IMR-90 (cell line): ENCODE results near the gene LHX8. TPM values are rescaled to one million over a fixed set of nuclear protein-coding genes. Genes with fewer than 3 reads are reported as not detected.

ENCODE experiments used
- ATAC-seq: fragments of 200-7000 bp; cut with Tn5 transposase; 2 replicates; pipeline ENCODE4 v1.9.1; 2020; ENCODE audit warnings: low read depth, mild to moderate bottlenecking, moderate library complexity
- BruUV-seq: library from RNA; stranded (reverse); fragments of 400-500 nt; replicated peaks from 2 replicates; lab custom pipeline; 2021; lab: Mats Ljungman, UMichigan
- CTCF ChIA-PET: fragments of 300-600 bp; formaldehyde crosslinking; extraction: SDS; loops from one replicate; lab custom pipeline; 2021; ENCODE audit warnings: antibody characterized with exemption; lab: Yijun Ruan, JAX
- POLR2A ChIA-PET: fragments of 300-600 bp; sonication (Branson Sonifier 250); formaldehyde crosslinking; loops from one replicate; lab custom pipeline; 2022; ENCODE audit warnings: antibody characterized with exemption; ENCODE audit not compliant: unreplicated experiment; lab: Charles Lee
- DNase-seq: peaks from one replicate; pipeline ENCODE4 v3.0.0; 2013
- H2AFZ ChIP-seq: replicated peaks from 2 replicates; pipeline ENCODE3; 2013; ENCODE audit warnings: low read length, mild to moderate bottlenecking; ENCODE audit not compliant: poor library complexity
- H2AK5ac ChIP-seq: 2 replicates; pipeline ENCODE4 v1.6.1; 2013; ENCODE audit warnings: low read depth, low read length, inconsistent platforms
- H2AK9ac ChIP-seq: replicated peaks from 2 replicates; pipeline ENCODE3; 2013; ENCODE audit warnings: mild to moderate bottlenecking, low read depth, low read length, moderate library complexity; ENCODE audit not compliant: poor library complexity
- H2BK120ac ChIP-seq: 2 replicates; pipeline ENCODE4 v1.6.1; 2013; ENCODE audit warnings: low read depth, low read length, inconsistent platforms
- H2BK15ac ChIP-seq: 3 replicates; pipeline ENCODE4 v1.6.1; 2013; ENCODE audit warnings: low read depth, low read length, inconsistent platforms
- H2BK20ac ChIP-seq: 2 replicates; pipeline ENCODE4 v1.6.1; 2013; ENCODE audit warnings: low read depth, mild to moderate bottlenecking, inconsistent platforms, low read length, moderate library complexity
- H2BK5ac ChIP-seq: 2 replicates; pipeline ENCODE4 v1.6.1; 2013; ENCODE audit warnings: mild to moderate bottlenecking, low read depth, low read length, inconsistent platforms; ENCODE audit not compliant: poor library complexity, severe bottlenecking
- H3K14ac ChIP-seq: replicated peaks from 2 replicates; pipeline ENCODE4 v1.6.1; 2013; ENCODE audit warnings: low read depth, low read length, inconsistent platforms
- H3K18ac ChIP-seq: 2 replicates; pipeline ENCODE4 v1.6.1; 2013; ENCODE audit warnings: low read depth, low read length, control low read depth
- H3K23ac ChIP-seq: 2 replicates; pipeline ENCODE4 v1.6.1; 2013; ENCODE audit warnings: low read depth, low read length, inconsistent platforms
- H3K27ac ChIP-seq: 2 replicates; pipeline ENCODE4 v1.5.1; 2013; ENCODE audit warnings: mild to moderate bottlenecking, control low read depth, low read length; ENCODE audit not compliant: insufficient read depth
- H3K27me3 ChIP-seq: 2 replicates; pipeline ENCODE4 v1.6.1; 2013; ENCODE audit warnings: low read length; ENCODE audit not compliant: control insufficient read depth, insufficient read depth
- H3K36me3 ChIP-seq: 2 replicates; pipeline ENCODE4 v1.6.1; 2013; ENCODE audit warnings: low read length, mixed read lengths; ENCODE audit not compliant: control insufficient read depth, insufficient read depth
- H3K4ac ChIP-seq: 2 replicates; pipeline ENCODE4 v1.6.1; 2013; ENCODE audit warnings: low read depth, low read length, inconsistent platforms
- H3K4me1 ChIP-seq: 2 replicates; pipeline ENCODE4 v1.6.1; 2013; ENCODE audit warnings: low read length, mixed read lengths; ENCODE audit not compliant: control insufficient read depth, insufficient read depth
- H3K4me2 ChIP-seq: 2 replicates; pipeline ENCODE4 v1.6.1; 2013; ENCODE audit warnings: low read depth, mild to moderate bottlenecking, control low read depth, low read length, moderate library complexity
- H3K4me3 ChIP-seq: 2 replicates; pipeline ENCODE4 v1.5.1; 2013; ENCODE audit warnings: low read depth, mild to moderate bottlenecking, control low read depth, low read length, moderate library complexity; ENCODE audit not compliant: insufficient read depth
- H3K56ac ChIP-seq: 2 replicates; pipeline ENCODE4 v1.6.1; 2013; ENCODE audit warnings: low read length, inconsistent platforms; ENCODE audit not compliant: insufficient read depth; ENCODE audit errors: extremely low read depth
- H3K79me1 ChIP-seq, 2 experiments: 2 replicates each; pipeline ENCODE4 v1.6.1; 2013; ENCODE audit warnings: low read length in 2 of 2, inconsistent platforms in 1 of 2, low read depth in 1 of 2
- H3K9ac ChIP-seq: 2 replicates; pipeline ENCODE4 v1.6.1; 2013; ENCODE audit warnings: low read depth, low read length, control low read depth
- H3K9me1 ChIP-seq: 2 replicates; pipeline ENCODE4 v1.6.1; 2013; ENCODE audit warnings: low read length, inconsistent platforms; ENCODE audit not compliant: insufficient read depth
- H3K9me3 ChIP-seq: 2 replicates; pipeline ENCODE4 v1.6.1; 2013; ENCODE audit warnings: low read length; ENCODE audit not compliant: control insufficient read depth, insufficient read depth
- H4K20me1 ChIP-seq: 2 replicates; pipeline ENCODE4 v1.6.1; 2013; ENCODE audit warnings: low read length, inconsistent platforms; ENCODE audit not compliant: insufficient read depth
- H4K5ac ChIP-seq: 2 replicates; pipeline ENCODE4 v1.6.1; 2013; ENCODE audit warnings: mild to moderate bottlenecking, low read depth, low read length, control low read depth
- H4K8ac ChIP-seq, 2 experiments: 2 replicates each; pipeline ENCODE4 v1.6.1; 2013; ENCODE audit warnings: low read depth in 2 of 2, low read length in 2 of 2, control low read depth in 1 of 2, inconsistent platforms in 1 of 2
- H4K91ac ChIP-seq: 2 replicates; pipeline ENCODE4 v1.6.1; 2013; ENCODE audit warnings: low read depth, low read length, inconsistent platforms; ENCODE audit not compliant: insufficient read depth
- BHLHE40 ChIP-seq: fragments of 150-350 bp; IDR thresholded peaks from 2 replicates; pipeline ENCODE4 v1.6.1; 2016; ENCODE audit warnings: mild to moderate bottlenecking, low read depth, low read length
- ELK1 ChIP-seq: fragments of 150-350 bp; IDR thresholded peaks from 2 replicates; pipeline ENCODE4 v1.6.1; 2016; ENCODE audit warnings: low read depth, mild to moderate bottlenecking, low read length, moderate library complexity, borderline replicate concordance
- MAFK ChIP-seq: IDR thresholded peaks from 2 replicates; pipeline ENCODE4 v1.6.1; 2012; ENCODE audit warnings: low read depth, low read length, improper control_type of control experiment
- RCOR1 ChIP-seq: IDR thresholded peaks from 2 replicates; pipeline ENCODE4 v1.6.1; 2012; ENCODE audit warnings: mild to moderate bottlenecking, low read length, improper control_type of control experiment; ENCODE audit not compliant: insufficient replicate concordance
- USF2 ChIP-seq: fragments of 150-350 bp; IDR thresholded peaks from 2 replicates; pipeline ENCODE4 v1.6.1; 2017; ENCODE audit warnings: mild to moderate bottlenecking, antibody characterized with exemption, low read length, low read depth
- WGBS, 2 experiments: methylation state at CpG; one replicate each; pipeline versions ENCODE4 v1.1.5 to v1.1.7; 2013; ENCODE audit warnings: missing lambda C conversion rate in 2 of 2; ENCODE audit not compliant: insufficient read length in 1 of 2; ENCODE audit errors: extremely low coverage in 2 of 2; 5-methylcytosine and 5-hydroxymethylcytosine counted together
- dilution Hi-C: fragments of 300-500 bp; cut with HindIII; formaldehyde crosslinking; loops from one replicate; pipeline ENCODE4 v1.14.3; 2018; ENCODE audit warnings: low sequenced_read_pairs; ENCODE audit not compliant: unreplicated experiment
- in situ Hi-C: fragments of 300-500 bp; cut with MboI; formaldehyde crosslinking; loops from 3 replicates; pipeline ENCODE4 v1.14.3; 2019; ENCODE audit warnings: low sequenced_read_pairs, inconsistent platforms, mixed read lengths
- intact Hi-C: fragments of 100-400 bp; cut with micrococcal nuclease; formaldehyde crosslinking; loops from 2 replicates; pipeline ENCODE4 v1.10.0; 2022
- polyA plus RNA-seq, 3 experiments: library from polyadenylated mRNA; depleted of rRNA; stranded (reverse); fragments of >200 nt; gene quantifications; 2 replicates each; pipeline ENCODE4 v1.2.3, GENCODE V29; 2012; ENCODE audit warnings: low replicate concordance in 1 of 3
- total RNA-seq: library from RNA; depleted of rRNA; stranded (reverse); fragments of >200 nt; gene quantifications from 2 replicates; pipeline ENCODE4 v1.2.3, GENCODE V29; 2012

LHX8 gene
- total and polyA plus RNA-seq, 2 of the 4 experiments (the other 2 are of a cell fraction): not detected

- Histone ChIP-seq H2AK9ac (no peak overlapping the region), H3K23ac (no peak overlapping the region), H4K8ac (no peak overlapping the region), H3K36me3 (no peaks in the 10 kb centered on the region), H4K5ac (no peak overlapping the region), H2BK15ac (no peak overlapping the region), H2BK120ac (no peak overlapping the region), H3K9me3 (peaks cover 2% of the 10 kb centered on the region), H3K14ac (no peak overlapping the region), H2BK20ac (no peak overlapping the region), H3K56ac (no peak overlapping the region), H2BK5ac (no peak overlapping the region), H3K9me1 (no peaks in the 10 kb centered on the region), H3K79me1 (no peaks in the 10 kb centered on the region), H4K91ac (no peak overlapping the region), H4K20me1 (no peaks in the 10 kb centered on the region), H3K9ac (no peak overlapping the region), H3K4me1 (no peaks in the 10 kb centered on the region), H3K4ac (no peak overlapping the region), H3K4me3 (no peak overlapping the region), H3K4me2 (no peak overlapping the region), H3K27me3 (peaks cover 83% of the 10 kb centered on the region), H2AFZ (no peak overlapping the region), H3K27ac (no peak overlapping the region), H3K18ac (no peak overlapping the region), H2AK5ac (no peak overlapping the region)
- no peak for DNase-seq
- intact Hi-C loops (no loop called here), in situ Hi-C loops (no loop called here), dilution Hi-C loops (no loop called here)
- CTCF ChIA-PET: no interaction called here
- BruUV-seq: no TSS peak
- POLR2A ChIA-PET: no interaction called here
- no peak for TF ChIP-seq RCOR1
- TF ChIP-seq ELK1: no peak
- no peak for TF ChIP-seq MAFK
- TF ChIP-seq USF2: no peak
- no peak for TF ChIP-seq BHLHE40
- WGBS, 2 experiments: 3% methylated on average over 12 of the region's 36 CpGs; no CpG with 5 or more reads in 1 of the 2 experiments
- no peak for ATAC-seq
Observed at GRCh38 chr1:75130865-75131564, 3.2 kb upstream of the LHX8 start.
